22Rv1 (cell line): ENCODE data around the gene MYL12A.

ENCODE experiments used
- CTCF ChIP-seq: fragments of 450-650 bp; IDR thresholded peaks from 2 replicates; pipeline ENCODE4 v1.5.1; 2017; ENCODE audit warnings: mild to moderate bottlenecking
- ZFX ChIP-seq: fragments of 450-650 bp; IDR thresholded peaks from 2 replicates; pipeline ENCODE4 v1.6.1; 2017; ENCODE audit warnings: antibody characterized with exemption, borderline replicate concordance

- no peak for TF ChIP-seq CTCF
- TF ChIP-seq ZFX, result no peak
Measured at GRCh38 chr18:3283253-3283863, 35.8 kb downstream of the MYL12A start.
